OCI-LY1 (cell line): Measurements from ENCODE around the gene SUFU.

Experiments
- EZH2 ChIP-seq: fragments of 200-600 bp; sonication (generic), shearing (Covaris generic); IDR thresholded peaks from 2 replicates; pipeline ENCODE4 v1.8.0; 2017; ENCODE audit warnings: borderline replicate concordance, mixed run types, mild to moderate bottlenecking, antibody characterized with exemption, low read length, moderate library complexity, mixed read lengths
- TF ChIP-seq, protein P1 (sequence below): fragments of 200-600 bp; sonication (generic), shearing (Covaris generic); IDR thresholded peaks from 2 replicates; pipeline ENCODE4 v1.5.1; 2017; ENCODE audit warnings: mild to moderate bottlenecking, antibody characterized with exemption, low read length, moderate library complexity, mixed read lengths

DNA sequence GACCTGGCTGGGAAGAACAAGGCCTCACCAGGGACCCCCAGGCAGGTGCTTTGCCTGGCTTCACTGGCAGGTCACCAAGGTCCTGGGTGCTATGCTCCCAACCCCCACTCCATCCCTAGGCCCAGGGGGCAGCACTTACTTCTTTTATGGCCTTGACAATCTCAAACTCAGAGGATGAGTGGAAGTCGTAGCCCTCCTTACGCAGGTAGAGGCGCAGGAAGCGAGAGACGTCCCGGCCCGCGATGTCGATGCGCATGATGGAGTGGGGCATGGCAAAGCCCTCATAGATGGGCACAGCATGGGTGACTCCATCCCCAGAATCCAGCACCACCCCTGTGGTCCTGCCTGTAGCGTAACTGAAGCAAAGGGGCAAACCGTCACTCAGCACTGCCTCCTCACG, 19.8 kb upstream of the SUFU start:
- TF ChIP-seq, protein P1, sequence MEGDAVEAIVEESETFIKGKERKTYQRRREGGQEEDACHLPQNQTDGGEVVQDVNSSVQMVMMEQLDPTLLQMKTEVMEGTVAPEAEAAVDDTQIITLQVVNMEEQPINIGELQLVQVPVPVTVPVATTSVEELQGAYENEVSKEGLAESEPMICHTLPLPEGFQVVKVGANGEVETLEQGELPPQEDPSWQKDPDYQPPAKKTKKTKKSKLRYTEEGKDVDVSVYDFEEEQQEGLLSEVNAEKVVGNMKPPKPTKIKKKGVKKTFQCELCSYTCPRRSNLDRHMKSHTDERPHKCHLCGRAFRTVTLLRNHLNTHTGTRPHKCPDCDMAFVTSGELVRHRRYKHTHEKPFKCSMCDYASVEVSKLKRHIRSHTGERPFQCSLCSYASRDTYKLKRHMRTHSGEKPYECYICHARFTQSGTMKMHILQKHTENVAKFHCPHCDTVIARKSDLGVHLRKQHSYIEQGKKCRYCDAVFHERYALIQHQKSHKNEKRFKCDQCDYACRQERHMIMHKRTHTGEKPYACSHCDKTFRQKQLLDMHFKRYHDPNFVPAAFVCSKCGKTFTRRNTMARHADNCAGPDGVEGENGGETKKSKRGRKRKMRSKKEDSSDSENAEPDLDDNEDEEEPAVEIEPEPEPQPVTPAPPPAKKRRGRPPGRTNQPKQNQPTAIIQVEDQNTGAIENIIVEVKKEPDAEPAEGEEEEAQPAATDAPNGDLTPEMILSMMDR: no peak
- no peak for TF ChIP-seq EZH2
